ENCODE measurements around the gene STK11IP. TPM values are rescaled to one million over a fixed set of nuclear protein-coding genes. Genes with fewer than 3 reads are reported as not detected.

Gene STK11IP
- total and polyA plus RNA-seq, 9 of the 15 experiments (the other 6 are each of a cell fraction or from before 2014, with no cell fraction given): 0.52 to 21.7 (median 5.6) TPM

- no peak for TF ChIP-seq KDM5B (IDR thresholded peaks at IDR 0.05; ENCODE audit: insufficient replicate concordance, low read depth, low read length)
- no peak for TF ChIP-seq PHTF2 (CRISPR knock-in tag; IDR thresholded peaks at IDR 0.05)
- TF ChIP-seq HDGF (IDR thresholded peaks at IDR 0.05): no peak
- TF ChIP-seq, protein P1, sequence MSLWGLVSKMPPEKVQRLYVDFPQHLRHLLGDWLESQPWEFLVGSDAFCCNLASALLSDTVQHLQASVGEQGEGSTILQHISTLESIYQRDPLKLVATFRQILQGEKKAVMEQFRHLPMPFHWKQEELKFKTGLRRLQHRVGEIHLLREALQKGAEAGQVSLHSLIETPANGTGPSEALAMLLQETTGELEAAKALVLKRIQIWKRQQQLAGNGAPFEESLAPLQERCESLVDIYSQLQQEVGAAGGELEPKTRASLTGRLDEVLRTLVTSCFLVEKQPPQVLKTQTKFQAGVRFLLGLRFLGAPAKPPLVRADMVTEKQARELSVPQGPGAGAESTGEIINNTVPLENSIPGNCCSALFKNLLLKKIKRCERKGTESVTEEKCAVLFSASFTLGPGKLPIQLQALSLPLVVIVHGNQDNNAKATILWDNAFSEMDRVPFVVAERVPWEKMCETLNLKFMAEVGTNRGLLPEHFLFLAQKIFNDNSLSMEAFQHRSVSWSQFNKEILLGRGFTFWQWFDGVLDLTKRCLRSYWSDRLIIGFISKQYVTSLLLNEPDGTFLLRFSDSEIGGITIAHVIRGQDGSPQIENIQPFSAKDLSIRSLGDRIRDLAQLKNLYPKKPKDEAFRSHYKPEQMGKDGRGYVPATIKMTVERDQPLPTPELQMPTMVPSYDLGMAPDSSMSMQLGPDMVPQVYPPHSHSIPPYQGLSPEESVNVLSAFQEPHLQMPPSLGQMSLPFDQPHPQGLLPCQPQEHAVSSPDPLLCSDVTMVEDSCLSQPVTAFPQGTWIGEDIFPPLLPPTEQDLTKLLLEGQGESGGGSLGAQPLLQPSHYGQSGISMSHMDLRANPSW (CRISPR knock-in tag; IDR thresholded peaks at IDR 0.05): no peak
- no peak for TF ChIP-seq GATAD2B (IDR thresholded peaks at IDR 0.05; ENCODE audit: borderline replicate concordance)
- no peak for TF ChIP-seq RBM15 (IDR thresholded peaks at IDR 0.05; ENCODE audit: insufficient read depth, low read length)
- no peak for TF ChIP-seq CBX3 (IDR thresholded peaks at IDR 0.05; ENCODE audit: borderline replicate concordance in 1 of 2, low read length in 2 of 2)
- no peak for TF ChIP-seq RBM22 (IDR thresholded peaks at IDR 0.05; ENCODE audit: low read depth, low read length, poor library complexity, severe bottlenecking)
- TF ChIP-seq ZNF140 (CRISPR knock-in tag; IDR thresholded peaks at IDR 0.05): no peak
- TF ChIP-seq MED1 (CRISPR knock-in tag; IDR thresholded peaks at IDR 0.05; ENCODE audit: borderline replicate concordance): no peak
- TF ChIP-seq, protein P2, sequence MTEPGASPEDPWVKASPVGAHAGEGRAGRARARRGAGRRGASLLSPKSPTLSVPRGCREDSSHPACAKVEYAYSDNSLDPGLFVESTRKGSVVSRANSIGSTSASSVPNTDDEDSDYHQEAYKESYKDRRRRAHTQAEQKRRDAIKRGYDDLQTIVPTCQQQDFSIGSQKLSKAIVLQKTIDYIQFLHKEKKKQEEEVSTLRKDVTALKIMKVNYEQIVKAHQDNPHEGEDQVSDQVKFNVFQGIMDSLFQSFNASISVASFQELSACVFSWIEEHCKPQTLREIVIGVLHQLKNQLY (CRISPR knock-in tag; conservative IDR thresholded peaks at IDR 0.05): no peak
- no peak for TF ChIP-seq ILF3 (IDR thresholded peaks at IDR 0.05; ENCODE audit: borderline replicate concordance)
- TF ChIP-seq KHSRP (IDR thresholded peaks at IDR 0.05): no peak
- TF ChIP-seq TFAP4 (CRISPR knock-in tag; IDR thresholded peaks at IDR 0.05; ENCODE audit: borderline replicate concordance): peak; percentile 4; the same call in 1 of the 2 replicates
- TF ChIP-seq GABPB2 (CRISPR knock-in tag; conservative IDR thresholded peaks at IDR 0.05): no peak
- no peak for TF ChIP-seq POLR3G (IDR thresholded peaks at IDR 0.05; ENCODE audit: extremely low read depth, insufficient read length, insufficient replicate concordance)
- no peak for TF ChIP-seq STAT5A (IDR thresholded peaks at IDR 0.05; ENCODE audit: borderline replicate concordance, low read length)
- TF ChIP-seq STAG1 (CRISPR knock-in tag; IDR thresholded peaks at IDR 0.05; ENCODE audit: borderline replicate concordance): no peak
- no peak for TF ChIP-seq SLC30A9 (CRISPR knock-in tag; IDR thresholded peaks at IDR 0.05)
These were observed 45.9 kb upstream of the STK11IP start (continued) for GRCh38 chr2:219551441-219552381.

Measured in K562 (cell line).